OCI-LY3 (cell line): Measurements from ENCODE around the gene DGCR6L.
"Not testable (repeated sequence)": the region's sequence is repeated elsewhere in the genome, so short reads cannot be mapped to it uniquely, and the experiment has no call there.

Experiments used
- EZH2phosphoT487 ChIP-seq: fragments of 200-600 bp; shearing (Covaris generic); IDR thresholded peaks from 2 replicates; pipeline ENCODE4 v1.6.1; 2018; ENCODE audit warnings: antibody characterized with exemption, mixed run types, low read depth
- TF ChIP-seq, protein P1 (sequence below): fragments of 200-600, 300-600 bp; sonication (generic); IDR thresholded peaks from 2 replicates; pipeline ENCODE4 v1.5.1; 2014; ENCODE audit warnings: antibody characterized with exemption, low read length, low read depth

DNA sequence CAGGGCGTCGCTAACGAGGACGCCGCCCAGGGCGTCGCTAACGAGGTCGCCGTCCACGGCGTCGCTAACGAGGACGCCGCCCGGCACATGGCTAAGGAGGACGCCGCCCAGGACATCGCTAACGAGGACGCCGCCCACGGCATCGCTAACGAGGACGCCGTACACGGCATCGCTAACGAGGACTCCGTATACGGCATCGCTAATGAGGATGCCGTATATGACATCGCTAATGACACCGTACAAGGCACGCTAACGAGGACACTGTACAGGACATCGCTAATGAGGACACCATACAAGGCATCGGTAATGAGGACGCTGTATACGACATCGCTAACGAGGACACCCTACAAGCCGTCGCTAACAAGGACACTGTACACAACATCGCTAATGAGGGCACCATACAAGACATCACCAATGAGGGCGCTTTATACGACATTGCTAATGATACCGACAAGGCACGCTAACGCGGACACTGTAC lies 41.9 kb upstream of the DGCR6L start:
- not testable (repeated sequence) for TF ChIP-seq EZH2phosphoT487
- TF ChIP-seq, protein P1, sequence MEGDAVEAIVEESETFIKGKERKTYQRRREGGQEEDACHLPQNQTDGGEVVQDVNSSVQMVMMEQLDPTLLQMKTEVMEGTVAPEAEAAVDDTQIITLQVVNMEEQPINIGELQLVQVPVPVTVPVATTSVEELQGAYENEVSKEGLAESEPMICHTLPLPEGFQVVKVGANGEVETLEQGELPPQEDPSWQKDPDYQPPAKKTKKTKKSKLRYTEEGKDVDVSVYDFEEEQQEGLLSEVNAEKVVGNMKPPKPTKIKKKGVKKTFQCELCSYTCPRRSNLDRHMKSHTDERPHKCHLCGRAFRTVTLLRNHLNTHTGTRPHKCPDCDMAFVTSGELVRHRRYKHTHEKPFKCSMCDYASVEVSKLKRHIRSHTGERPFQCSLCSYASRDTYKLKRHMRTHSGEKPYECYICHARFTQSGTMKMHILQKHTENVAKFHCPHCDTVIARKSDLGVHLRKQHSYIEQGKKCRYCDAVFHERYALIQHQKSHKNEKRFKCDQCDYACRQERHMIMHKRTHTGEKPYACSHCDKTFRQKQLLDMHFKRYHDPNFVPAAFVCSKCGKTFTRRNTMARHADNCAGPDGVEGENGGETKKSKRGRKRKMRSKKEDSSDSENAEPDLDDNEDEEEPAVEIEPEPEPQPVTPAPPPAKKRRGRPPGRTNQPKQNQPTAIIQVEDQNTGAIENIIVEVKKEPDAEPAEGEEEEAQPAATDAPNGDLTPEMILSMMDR, result not testable (repeated sequence)
